Cardiac fibroblast (primary cell): ENCODE measurements around the gene NDC80.

Experiments used
- DNase-seq, 2 donors: peaks; one replicate each; pipeline versions ENCODE4 v3.0.0 to v3.0.0-alpha.2; 2010; ENCODE audit warnings: low read depth in 2 of 2
- H3K4me3 ChIP-seq, 2 donors: replicated peaks in 1 of 2; 1 replicate in 1 of 2; 2 replicates in 1 of 2; pipeline ENCODE4 v1.5.1; 2011; ENCODE audit warnings: low read depth in 2 of 2, low read length in 2 of 2, mild to moderate bottlenecking in 2 of 2, moderate library complexity in 1 of 2
- TF ChIP-seq, protein P1 (sequence below): IDR thresholded peaks from one replicate; pipeline ENCODE4 v1.5.1; 2011; ENCODE audit warnings: low read depth, mild to moderate bottlenecking, low read length, inconsistent platforms

Gene NDC80

DNA sequence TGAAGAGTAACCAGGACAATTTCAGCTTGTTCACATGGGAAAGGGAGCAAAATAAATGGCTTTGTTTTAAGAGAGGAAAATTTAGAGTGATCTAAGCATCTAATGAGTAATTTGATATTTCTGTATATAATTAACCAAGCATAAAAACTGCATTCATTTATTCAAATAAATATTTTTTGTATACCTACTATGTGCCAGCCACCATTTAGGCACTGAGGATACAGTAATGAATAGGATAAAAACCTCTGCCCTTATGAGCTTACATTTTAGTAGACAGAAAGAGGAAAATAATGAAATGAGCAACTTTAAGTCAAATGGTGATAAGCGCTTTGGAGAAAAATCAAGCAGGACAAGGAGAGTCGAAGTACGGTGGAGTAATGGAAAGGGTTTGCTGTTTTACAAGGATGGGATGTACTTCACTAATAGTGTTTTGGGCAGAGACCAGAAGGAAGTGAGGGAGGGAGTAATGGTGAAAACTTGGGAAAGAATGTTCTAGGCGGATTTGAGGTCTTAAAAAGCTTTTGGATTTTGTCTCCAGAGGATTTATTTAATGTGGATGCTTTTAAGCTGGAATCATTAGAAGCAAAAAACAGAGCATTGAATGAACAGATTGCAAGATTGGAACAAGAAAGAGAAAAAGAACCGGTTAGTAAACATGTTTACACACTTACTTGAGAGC lies 17.4 kb downstream of the NDC80 start:
- TF ChIP-seq, protein P1, sequence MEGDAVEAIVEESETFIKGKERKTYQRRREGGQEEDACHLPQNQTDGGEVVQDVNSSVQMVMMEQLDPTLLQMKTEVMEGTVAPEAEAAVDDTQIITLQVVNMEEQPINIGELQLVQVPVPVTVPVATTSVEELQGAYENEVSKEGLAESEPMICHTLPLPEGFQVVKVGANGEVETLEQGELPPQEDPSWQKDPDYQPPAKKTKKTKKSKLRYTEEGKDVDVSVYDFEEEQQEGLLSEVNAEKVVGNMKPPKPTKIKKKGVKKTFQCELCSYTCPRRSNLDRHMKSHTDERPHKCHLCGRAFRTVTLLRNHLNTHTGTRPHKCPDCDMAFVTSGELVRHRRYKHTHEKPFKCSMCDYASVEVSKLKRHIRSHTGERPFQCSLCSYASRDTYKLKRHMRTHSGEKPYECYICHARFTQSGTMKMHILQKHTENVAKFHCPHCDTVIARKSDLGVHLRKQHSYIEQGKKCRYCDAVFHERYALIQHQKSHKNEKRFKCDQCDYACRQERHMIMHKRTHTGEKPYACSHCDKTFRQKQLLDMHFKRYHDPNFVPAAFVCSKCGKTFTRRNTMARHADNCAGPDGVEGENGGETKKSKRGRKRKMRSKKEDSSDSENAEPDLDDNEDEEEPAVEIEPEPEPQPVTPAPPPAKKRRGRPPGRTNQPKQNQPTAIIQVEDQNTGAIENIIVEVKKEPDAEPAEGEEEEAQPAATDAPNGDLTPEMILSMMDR = no peak
- no peak overlapping the region for H3K4me3 ChIP-seq
- no peak for DNase-seq

DNA sequence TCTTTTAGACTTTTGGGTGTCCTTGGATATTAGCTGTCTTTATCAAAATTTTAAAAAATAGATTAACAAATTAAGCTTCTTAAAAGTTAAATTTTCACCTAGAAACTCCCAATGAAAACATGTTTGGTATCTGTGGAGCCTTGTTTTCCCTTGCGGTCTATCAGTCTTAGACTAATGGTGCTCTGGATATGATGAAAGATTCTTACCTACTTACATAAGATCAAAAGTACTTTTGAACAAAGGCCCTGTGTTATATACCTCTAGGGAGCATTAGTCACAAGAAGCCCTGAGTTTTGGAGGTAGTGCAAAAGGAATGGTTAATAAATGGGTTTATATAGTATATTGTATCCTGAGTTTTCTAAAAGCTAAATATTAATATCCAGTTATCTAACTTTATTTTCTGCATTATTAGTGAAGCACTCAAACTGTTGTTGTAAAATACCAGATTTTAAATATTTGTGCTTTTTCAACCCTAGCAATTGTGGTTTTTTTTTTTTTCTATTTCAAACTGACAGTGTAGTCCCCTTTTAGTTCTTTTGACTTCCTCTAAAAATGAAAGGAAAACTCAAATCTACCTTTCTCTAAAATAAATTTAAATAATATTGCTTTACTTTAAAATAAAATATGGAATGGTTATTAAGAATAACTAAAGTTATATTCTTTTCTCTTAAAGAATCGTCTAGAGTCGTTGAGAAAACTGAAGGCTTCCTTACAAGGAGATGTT lies 18.1 kb downstream of the NDC80 start:
- TF ChIP-seq, protein P1 = no peak
- DNase-seq = peak in 1 of 2 donors; percentile 76
- no peak overlapping the region for H3K4me3 ChIP-seq

DNA sequence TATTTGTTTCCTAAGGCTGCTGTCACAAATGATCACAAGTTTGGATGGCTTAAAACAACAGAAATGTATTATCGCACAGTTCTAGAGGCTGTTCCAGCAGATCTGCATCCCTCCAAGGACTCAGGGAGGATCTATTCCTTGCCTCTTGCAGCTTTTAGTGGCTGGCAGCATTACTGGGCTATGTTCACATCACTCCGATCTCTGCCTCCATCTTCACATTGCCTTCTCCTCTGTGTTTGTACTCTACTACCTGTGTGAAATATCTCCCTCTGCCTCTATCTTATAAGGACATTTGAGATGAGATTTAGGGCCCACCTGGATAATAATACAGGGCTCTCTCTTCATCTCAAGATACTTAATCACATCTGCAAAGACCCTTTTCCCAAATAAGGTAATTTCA lies 18.9 kb downstream of the NDC80 start:
- H3K4me3 ChIP-seq = no peak overlapping the region
- TF ChIP-seq, protein P1 = no peak

DNA sequence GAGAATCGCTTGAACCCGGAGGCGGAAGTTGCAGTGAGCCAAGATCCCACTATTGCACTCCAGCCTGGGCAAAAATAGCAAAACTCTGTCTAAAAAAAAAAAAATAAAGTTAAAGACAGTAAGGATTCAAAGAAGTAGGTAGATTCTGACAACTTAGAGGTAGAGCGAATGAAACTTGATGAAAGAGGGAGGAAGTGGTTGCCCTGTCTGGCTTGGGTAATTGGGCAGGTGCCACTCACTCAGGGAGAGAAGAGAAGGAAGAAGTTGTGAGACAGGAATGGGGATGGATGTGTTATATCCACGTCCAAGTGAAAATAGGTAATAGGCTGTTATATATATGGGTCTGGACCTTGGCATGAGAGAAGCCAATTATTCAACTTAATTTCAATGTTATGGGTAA lies 26.3 kb downstream of the NDC80 start:
- no peak overlapping the region for H3K4me3 ChIP-seq
- no peak for DNase-seq
- TF ChIP-seq, protein P1 = no peak

More for the DNA sequence above, 18.9 kb downstream of the NDC80 start:
- no peak for DNase-seq

DNA sequence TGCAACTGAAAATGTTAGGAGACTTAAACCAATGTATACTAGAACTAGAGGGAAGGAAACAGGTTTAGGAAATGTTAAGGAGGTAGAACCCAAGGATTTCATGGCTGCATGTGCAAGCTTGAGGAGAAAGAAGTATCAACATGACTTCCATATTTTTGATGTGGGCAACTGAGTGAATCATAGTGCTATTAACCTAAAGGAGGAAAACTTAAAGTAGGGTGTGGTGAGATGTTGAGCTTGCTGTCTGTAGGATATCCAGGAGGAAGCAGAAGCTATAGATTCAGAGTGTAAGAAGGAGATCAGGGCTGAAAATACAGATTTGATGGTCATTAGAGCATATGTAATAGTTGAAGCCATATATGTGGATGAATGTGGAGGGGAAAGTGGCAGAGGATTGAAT lies 31.5 kb downstream of the NDC80 start:
- no peak overlapping the region for H3K4me3 ChIP-seq
- TF ChIP-seq, protein P1 = no peak
- DNase-seq = no peak

DNA sequence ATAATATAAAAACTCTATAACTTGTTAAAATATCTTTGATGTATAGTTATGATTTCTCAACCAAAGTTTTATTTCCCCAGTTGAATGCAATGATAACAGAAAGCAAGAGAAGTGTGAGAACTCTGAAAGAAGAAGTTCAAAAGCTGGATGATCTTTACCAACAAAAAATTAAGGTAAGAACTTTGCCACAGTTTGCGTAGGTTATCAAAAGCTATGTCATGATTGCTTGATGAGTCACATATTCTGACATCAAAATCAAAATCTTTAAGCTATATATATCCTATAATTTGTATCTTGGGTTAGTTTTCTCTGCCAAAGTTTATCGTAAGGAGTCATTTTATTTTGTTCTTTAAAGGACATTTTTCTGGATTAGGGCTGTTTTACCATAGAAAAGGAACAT lies 35.0 kb downstream of the NDC80 start:
- H3K4me3 ChIP-seq = no peak overlapping the region
- TF ChIP-seq, protein P1 = no peak
- peak; percentile 21 to 22 for DNase-seq
